ENCODE results near the gene NPIPA1. TPM values are rescaled to one million over a fixed set of nuclear protein-coding genes. Genes with fewer than 3 reads are reported as not detected.
"Not testable (repeated sequence)": the region's sequence is repeated elsewhere in the genome, so short reads cannot be mapped to it uniquely, and the experiment has no call there.

The NPIPA1 gene
- total RNA-seq, 2 experiments from 2014 or later = 55.6 to 58.5 TPM

DNA sequence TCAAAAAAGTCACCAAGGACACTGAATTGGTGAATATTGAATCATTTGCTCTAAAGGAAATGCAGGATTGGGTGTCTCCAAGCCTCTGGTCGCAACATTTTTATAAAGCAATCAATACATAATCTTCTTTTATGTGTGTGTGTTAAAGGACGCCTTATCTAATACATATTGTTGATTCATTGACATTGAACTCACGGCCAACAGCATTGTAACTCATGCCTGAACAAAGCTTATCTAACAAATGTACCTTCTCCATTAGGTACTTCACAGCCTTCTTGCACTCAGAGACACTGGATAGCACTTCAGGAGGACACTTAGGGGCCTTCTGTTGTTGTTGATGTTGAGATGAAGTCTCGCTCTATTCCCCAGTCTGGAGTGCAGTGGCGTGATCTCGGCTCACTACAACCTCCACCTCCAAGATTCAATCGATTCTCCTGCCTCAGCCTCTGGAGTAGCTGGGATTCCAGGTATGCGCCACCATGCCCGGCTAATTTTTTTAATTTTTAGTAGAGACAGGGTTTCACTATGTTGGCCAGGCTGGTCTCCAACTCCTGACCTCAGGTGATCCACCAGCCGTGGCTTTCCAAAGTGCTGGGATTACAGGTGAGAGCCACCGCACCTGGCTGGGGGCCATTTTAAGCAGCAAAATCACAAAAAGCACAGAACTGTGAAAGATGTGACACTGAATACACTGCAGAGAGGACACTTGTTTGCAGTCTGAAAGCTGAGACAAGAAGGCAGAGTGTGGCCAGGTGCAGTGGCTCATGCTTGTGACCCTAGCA, 24.4 kb downstream of the NPIPA1 start:
- no peaks in the 10 kb centered on the region for H3K9me3 Mint-ChIP-seq
- no peaks in the 10 kb centered on the region for H3K4me1 Mint-ChIP-seq
- no peak overlapping the region for H3K27ac Mint-ChIP-seq
- H3K36me3 Mint-ChIP-seq = no peaks in the 10 kb centered on the region
- DNase-seq = no peak
- H3K4me3 Mint-ChIP-seq = no peak overlapping the region
- H3K27me3 Mint-ChIP-seq = peaks cover 12% of the 10 kb centered on the region

DNA sequence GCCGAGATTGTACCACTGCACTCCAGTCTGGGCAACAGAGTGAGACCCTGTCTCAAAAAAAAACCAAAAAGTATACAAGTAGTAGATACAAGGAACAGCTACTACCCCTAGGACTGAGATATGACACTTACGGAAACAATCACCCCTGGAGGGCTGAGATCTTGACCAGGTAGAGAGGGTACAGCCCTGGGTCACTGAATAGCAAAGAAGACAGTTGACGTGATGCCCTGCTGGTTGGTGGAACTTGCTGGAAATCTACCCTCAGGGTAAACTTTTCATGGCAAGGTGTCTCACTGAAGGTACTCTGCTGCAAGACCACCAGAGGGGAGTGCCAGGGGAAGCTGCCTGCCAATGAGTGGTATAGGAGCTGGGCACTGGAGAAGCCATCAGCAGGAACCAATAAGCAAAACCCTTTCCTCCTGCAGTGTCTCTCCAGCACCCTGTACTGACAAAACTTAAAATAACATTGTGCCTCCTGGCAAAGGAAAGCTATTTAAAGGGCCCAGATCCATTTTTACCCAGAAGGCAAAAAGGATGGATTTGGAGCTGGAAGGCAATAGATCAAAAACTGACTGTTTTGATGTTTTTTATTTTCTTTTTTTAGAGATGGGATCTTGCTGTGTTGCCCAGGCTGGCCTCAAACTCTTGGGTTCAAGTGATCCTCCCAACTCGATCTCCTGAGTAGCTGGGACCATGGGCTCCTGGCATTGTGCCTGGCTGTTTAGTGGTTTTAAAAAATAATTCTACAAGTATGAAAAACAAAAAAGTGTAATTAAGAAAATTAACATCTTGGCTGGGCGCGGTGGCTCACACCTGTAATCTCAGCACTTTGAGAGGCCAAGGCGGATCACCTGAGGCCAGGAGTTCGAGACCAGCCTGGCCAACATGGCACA, 26.3 kb downstream of the NPIPA1 start:
- H3K4me3 Mint-ChIP-seq = no peak overlapping the region
- no peaks in the 10 kb centered on the region for H3K4me1 Mint-ChIP-seq
- DNase-seq = no peak
- H3K36me3 Mint-ChIP-seq = no peaks in the 10 kb centered on the region
- H3K27me3 Mint-ChIP-seq = peaks cover 12% of the 10 kb centered on the region
- H3K9me3 Mint-ChIP-seq = no peaks in the 10 kb centered on the region
- no peak overlapping the region for H3K27ac Mint-ChIP-seq

DNA sequence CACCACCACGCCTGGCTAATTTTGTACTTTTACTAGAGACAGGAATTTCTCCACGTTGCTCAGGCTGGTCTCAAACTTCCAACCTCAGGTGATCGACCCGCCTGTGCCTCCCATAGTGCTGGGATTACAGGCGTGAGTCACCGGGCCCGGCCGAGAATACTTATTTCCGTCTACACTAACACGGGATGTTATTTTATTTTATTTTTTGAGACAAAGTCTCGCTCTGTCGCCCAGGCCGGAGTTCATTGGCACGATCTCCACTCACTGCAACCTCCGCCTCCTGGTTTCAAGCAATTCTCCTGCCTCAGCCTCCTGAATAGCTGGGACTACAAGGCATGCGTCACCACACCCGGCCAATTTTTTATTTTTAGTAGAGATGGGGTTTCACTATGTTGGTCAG, 28.1 kb downstream of the NPIPA1 start:
- no peaks in the 10 kb centered on the region for H3K36me3 Mint-ChIP-seq
- no peak for DNase-seq
- H3K27ac Mint-ChIP-seq = no peak overlapping the region
- H3K27me3 Mint-ChIP-seq = peaks cover 12% of the 10 kb centered on the region
- H3K9me3 Mint-ChIP-seq = no peaks in the 10 kb centered on the region
- H3K4me1 Mint-ChIP-seq = no peaks in the 10 kb centered on the region
- H3K4me3 Mint-ChIP-seq = no peak overlapping the region

DNA sequence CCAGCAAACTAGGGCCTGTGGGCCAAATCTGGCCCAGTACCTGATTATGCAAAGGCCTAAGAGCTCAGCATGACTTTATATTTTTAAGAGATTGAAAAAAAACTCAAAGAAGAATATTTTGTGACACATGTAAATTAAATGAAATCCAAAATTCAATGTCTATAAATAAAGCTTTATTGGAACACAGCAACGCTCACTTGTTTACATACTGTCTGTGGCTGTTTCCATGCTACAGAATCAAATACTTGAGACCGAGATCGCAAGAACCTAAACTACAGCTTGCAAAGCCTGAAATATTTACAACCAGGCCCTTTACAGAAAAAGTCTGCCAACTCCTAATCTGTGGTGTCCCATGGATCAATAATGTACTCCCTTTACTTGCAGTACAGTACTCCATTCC, 32.6 kb downstream of the NPIPA1 start:
- H3K36me3 Mint-ChIP-seq, H3K27ac Mint-ChIP-seq, H3K9me3 Mint-ChIP-seq, DNase-seq, H3K4me3 Mint-ChIP-seq, H3K27me3 Mint-ChIP-seq, H3K4me1 Mint-ChIP-seq: not testable (repeated sequence)

DNA sequence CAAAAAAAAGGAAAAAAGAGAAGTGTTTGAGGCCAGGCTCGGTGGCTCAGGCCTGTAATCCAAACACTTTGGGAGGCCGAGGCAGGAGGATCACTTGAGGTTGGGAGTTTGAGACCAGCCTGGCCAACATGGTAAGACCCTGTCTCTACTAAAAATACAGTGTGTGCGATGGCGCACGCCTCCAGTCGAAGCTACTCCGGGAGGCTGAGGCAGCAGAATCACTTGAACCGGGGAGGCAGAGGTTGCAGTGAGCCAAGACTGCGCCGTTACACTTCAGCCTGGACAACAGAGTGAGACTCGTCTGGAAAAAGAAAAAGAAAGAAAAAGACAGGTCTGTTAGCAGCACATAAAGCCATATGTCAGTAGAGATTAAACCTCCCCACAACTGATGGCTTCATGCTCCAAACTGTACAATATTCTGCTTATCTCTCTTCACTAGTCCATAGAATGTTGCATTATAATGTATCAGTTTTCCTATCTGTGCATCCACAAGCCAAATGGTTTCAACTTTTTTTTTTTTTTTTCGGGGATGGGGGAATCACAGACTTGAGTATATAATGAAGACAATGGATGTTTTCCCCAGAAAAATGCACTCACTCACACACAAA, 34.5 kb downstream of the NPIPA1 start:
- H3K27me3 Mint-ChIP-seq, H3K4me1 Mint-ChIP-seq, H3K27ac Mint-ChIP-seq, H3K9me3 Mint-ChIP-seq, H3K36me3 Mint-ChIP-seq, DNase-seq, H3K4me3 Mint-ChIP-seq: not testable (repeated sequence)

DNA sequence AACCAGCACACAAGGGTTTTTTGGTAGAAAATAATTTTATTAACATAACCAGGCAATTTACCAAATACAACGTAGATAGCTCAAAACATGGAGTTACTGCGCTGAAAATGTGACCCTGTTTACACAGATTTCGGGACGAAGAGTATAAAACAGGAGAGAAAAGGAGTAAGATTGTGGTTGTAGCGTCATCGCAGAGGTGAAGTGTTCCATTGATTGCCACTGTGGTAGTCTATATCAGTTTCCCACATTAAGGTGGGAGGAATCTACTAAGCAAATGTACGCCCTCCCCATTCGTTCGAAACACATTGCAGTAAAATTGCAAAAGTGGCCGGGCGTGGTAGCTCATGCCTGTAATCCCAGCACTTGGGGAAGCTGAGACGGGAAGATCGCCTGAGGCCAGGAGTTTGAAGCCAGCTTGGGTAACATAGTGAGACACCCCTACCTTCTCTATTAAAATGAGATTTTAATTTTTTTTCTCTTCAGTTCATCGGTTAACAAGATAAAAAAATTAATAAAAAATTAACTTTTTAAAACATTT, 36.6 kb downstream of the NPIPA1 start:
- H3K36me3 Mint-ChIP-seq, DNase-seq, H3K27ac Mint-ChIP-seq, H3K9me3 Mint-ChIP-seq, H3K27me3 Mint-ChIP-seq: not testable (repeated sequence)
- H3K4me3 Mint-ChIP-seq = peak overlapping the region; percentile 51
- peaks cover 17% of the 10 kb centered on the region for H3K4me1 Mint-ChIP-seq

DNA sequence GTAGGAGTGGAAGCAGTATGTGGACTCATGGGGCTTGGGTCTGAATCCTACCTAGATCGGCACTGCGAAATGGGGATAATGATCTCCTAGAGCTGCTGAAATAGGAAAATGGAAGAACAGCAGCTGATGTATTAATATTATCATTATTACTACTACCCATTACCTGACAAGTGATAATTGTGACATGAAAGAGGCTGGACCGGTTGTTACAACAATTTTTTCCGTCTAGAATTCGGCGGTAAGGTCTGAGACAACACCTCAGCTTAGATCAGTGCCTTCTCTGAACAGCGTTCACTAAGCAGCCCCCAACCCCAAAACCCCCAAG, 37.0 kb downstream of the NPIPA1 start:
- not testable (repeated sequence) for H3K9me3 Mint-ChIP-seq, H3K36me3 Mint-ChIP-seq, H3K27me3 Mint-ChIP-seq, DNase-seq
- Mint-ChIP-seq H3K4me3 (peak overlapping the region; percentile 86), H3K4me1 (peaks cover 17% of the 10 kb centered on the region), H3K27ac (peak overlapping the region; percentile 83)

DNA sequence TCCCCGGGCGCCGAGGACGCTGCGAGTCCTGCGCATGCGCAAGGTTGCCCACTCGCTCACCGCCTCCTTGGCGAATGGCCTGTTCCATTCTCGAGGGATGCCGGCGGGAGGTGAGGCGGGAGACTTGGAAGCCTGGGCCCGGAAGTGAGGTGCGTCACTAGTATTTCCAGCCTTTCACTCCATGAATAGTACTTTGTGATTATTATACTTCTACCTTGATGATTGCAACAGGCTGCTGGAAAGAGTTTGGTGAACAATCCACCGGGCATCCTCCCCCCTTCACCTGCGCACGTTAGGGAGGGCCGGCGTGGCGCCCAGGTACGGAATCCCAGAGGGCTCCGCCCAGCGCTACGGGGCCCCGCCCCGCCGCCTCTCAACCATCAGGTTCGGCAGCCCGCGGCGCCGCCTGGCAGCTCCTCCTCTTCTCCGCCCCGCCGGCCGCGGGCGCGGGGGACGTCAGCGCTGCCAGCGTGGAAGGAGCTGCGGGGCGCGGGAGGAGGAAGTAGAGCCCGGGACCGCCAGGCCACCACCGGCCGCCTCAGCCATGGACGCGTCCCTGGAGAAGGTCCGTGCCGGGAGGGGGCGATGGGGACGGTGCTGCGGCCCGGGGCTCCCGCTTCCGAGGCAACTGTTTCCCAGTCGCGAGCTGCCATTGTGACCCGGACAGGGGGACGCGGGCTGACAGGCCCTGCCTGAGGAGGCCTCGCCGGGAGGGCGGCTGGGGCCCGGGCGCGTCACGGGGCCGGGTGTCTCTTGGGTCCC, 37.6 kb downstream of the NPIPA1 start, which contains the start of gene PDXDC1:
Gene PDXDC1, plus strand, starts transcription at position 371 of the 762 bp plus-strand sequence. Its CDS starts 174 bp downstream, at position 545.
- H3K4me1 Mint-ChIP-seq = peaks cover 17% of the 10 kb centered on the region
- H3K9me3 Mint-ChIP-seq = not testable (repeated sequence)

DNA sequence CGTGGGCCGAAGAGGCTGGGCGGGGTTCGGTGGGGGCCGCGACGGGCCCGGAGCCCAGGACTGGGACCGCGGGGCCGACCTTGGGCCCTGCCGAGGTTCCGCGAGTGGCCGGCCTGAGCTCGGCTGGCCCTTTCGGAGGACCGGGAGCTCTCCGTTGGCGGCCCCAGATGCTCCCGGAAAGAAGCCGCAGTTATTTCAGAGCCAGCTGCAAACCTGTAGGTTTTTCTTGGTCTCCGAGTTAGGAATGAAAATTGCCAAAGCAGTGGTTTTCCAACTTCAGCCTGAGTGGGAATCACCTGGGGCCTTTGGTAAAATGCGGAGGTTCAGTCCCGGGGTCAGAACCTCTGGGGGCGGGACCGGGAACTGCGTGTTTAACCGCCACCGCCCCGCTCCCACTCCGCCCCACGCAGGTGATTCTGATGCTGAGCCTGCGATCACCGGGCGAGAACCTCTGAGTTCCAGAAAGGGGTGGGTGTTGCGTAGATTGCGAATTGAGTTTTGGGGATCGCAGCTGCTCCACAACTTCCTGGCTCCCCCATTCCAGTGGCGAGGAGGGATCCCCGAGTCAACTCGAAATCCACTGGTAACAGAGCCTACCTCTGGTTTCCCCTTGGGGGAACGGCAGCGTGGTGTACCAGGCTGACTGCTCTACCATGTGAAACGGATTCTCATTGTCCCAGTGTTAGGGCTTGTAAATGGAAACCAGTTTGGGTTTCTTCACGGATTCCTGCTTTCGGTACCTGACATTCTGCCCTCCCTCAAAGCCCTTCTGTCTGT, 38.4 kb downstream of the NPIPA1 start:
- not testable (repeated sequence) for H3K9me3 Mint-ChIP-seq
- Mint-ChIP-seq H3K4me3 (peak overlapping the region; percentile 86), H3K27ac (peak overlapping the region; percentile 63)

More for the DNA sequence above, 37.6 kb downstream of the NPIPA1 start, which contains the start of gene PDXDC1:
- peak; percentile 98 for DNase-seq
- H3K27me3 Mint-ChIP-seq, H3K36me3 Mint-ChIP-seq: not testable (repeated sequence)
- H3K27ac Mint-ChIP-seq = peak within 1 kb of the TSS; percentile 83
- H3K4me3 Mint-ChIP-seq = peak within 1 kb of the TSS; percentile 86

DNA sequence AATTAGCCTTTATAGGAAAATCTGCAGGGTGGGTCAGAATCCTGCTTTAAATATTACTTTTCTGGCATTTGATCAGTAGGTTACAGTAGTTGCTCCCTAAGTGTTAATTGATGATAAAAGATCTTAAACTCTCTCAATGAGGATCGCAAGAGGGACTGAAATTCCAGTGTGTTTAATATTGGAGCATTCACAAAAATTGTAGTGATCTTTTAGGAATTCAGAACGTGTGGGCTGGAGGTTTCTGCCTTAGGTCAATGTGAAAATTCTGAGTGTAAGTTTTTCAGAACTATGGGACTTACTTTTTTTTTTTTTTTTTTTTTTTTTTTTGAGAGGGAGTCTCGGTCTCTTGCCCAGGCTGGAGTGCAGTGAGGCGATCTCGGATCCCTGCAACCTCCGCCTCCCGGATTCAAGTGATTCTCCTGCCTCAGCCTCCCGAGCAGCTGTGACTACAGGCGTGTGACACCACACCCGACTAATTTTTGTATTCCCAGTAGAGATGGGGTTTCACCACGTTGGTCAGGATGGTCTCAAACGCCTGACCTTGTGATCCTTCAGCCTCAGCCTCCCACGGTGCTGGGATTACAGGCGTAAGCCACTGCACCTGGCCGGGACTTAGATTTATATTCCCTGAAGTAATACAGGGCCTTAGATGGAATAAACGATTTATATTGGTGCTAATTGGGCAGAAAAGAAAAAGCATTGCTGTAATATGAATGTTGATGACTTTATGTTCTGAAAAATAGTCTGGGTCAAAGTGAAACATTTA, 39.9 kb downstream of the NPIPA1 start:
- not testable (repeated sequence) for H3K27me3 Mint-ChIP-seq, H3K36me3 Mint-ChIP-seq

More for the DNA sequence above, 38.4 kb downstream of the NPIPA1 start:
- DNase-seq = peak; percentile 54
- H3K36me3 Mint-ChIP-seq, H3K27me3 Mint-ChIP-seq: not testable (repeated sequence)
- H3K4me1 Mint-ChIP-seq = peaks cover 17% of the 10 kb centered on the region

DNA sequence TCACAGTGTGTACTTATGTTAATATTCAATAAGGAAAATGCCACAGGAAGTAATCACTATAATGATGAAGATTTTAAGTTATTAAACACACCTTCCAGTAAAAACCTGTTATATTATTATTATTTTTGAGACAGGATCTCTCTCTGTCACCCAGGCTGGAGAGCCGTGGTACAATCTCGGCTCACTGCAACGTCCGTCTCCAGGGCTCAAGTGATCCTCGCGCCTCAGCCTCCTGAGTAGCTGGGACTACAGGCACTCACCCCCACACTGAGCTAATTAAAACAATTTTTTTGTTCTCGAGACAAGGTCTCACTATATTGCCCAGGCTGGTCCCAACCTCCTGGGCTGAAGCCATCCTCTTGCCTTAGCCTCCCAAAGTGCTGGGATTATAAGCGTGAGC, 41.0 kb downstream of the NPIPA1 start:
- H3K4me3 Mint-ChIP-seq, H3K27ac Mint-ChIP-seq, H3K36me3 Mint-ChIP-seq, H3K27me3 Mint-ChIP-seq, DNase-seq, H3K9me3 Mint-ChIP-seq: not testable (repeated sequence)
- H3K4me1 Mint-ChIP-seq = peaks cover 24% of the 10 kb centered on the region

More for the DNA sequence above, 39.9 kb downstream of the NPIPA1 start:
- peaks cover 24% of the 10 kb centered on the region for H3K4me1 Mint-ChIP-seq
- not testable (repeated sequence) for H3K9me3 Mint-ChIP-seq, H3K4me3 Mint-ChIP-seq, DNase-seq, H3K27ac Mint-ChIP-seq

DNA sequence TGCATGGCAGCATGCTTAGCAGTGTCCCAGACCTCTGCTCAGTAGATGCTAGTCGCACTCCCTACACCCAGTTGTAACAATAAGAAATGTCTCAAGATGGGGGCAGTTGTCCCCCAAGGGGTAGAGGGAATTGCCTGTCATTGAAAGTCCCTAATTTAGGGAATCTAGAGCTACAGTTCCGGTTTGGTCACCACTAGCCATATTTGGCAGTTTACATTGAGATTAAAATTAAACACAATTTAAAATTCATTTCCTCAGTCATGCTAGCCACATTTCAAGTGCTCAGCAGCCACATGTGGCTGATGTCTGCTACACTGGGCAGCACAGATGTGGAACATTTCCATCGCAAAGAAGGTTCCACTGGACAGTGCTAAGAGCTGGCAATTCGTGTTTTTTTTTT, 41.7 kb downstream of the NPIPA1 start:
- not testable (repeated sequence) for H3K27me3 Mint-ChIP-seq, H3K9me3 Mint-ChIP-seq, DNase-seq, H3K4me3 Mint-ChIP-seq, H3K36me3 Mint-ChIP-seq, H3K27ac Mint-ChIP-seq
- peaks cover 22% of the 10 kb centered on the region for H3K4me1 Mint-ChIP-seq

DNA sequence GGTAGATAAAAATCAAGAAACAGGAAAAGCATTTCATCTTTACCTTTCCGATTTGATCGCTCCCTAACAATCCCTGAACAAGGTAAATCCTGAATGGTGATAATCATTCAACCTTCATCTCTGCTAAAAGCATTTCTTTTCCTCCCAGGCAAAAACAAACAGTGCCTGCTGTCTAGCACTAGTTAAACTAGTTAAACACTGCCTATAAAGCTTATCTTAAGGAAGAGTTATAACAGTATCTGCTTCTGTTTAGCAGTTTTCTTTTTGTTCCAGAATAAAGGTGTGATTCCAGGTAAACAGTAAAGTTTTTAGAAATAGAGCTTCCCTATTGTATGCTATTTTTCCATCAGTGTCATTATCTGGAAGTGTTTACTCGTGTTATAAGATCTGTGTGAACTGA, 44.0 kb downstream of the NPIPA1 start:
- not testable (repeated sequence) for H3K36me3 Mint-ChIP-seq, H3K4me3 Mint-ChIP-seq, H3K27ac Mint-ChIP-seq, H3K27me3 Mint-ChIP-seq, DNase-seq, H3K9me3 Mint-ChIP-seq
- peaks cover 23% of the 10 kb centered on the region for H3K4me1 Mint-ChIP-seq
